Measurements from ENCODE around the gene MYMX. TPM values are rescaled to one million over a fixed set of nuclear protein-coding genes. Genes with fewer than 3 reads are reported as not detected.

Gene MYMX
- total RNA-seq, 1 experiment from 2014 or later = not detected

DNA sequence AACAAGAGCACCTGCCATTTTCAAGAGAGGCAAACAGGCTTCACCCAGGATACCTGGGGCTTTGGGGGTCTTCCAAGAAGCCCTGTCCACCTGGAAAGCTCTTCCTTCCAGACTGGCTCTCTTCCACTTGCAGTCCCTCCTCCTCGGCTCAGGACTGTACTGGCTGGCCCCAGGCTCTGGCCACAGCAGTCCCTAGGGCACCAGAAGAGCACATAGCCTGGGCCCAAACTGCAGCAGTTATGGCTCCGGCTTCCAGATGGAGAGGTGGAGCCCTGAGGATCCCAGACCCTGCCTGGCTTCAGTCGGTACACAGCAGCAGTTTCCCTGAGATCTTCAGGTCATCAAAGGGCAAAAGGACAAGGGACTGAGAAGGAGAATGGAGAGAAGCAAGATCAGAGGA, 42.2 kb downstream of the MYMX start:
- ATAC-seq (no peak), DNase-seq (ENCODE audit: low read depth, low spot score) (no peak)
- no TSS peak for BruUV-seq (replicated peaks)
- ChIA-PET CTCF (no interaction called here), RAD21 (ENCODE audit: low non-redundant PET in 1 of 2, low total read pairs in 2 of 2, uncharacterized antibody in 2 of 2, unreplicated experiment in 2 of 2) (no interaction called here), POLR2A (no interaction called here)
- Histone ChIP-seq H3K9me2 (ENCODE audit: insufficient read depth) (no peaks in the 10 kb centered on the region), H3K27me3 (ENCODE audit: insufficient read depth, low read length) (no peaks in the 10 kb centered on the region), H3K27ac (ENCODE audit: low read depth, low read length) (no peak overlapping the region), H3K9me3 (ENCODE audit: control insufficient read depth in 1 of 2, insufficient read depth in 1 of 2, low read depth in 1 of 2, low read length in 2 of 2) (no peaks in the 10 kb centered on the region), H4K20me1 (ENCODE audit: insufficient read depth) (peaks cover 11% of the 10 kb centered on the region; the same call in 1 of the 2 replicates), H3K9ac (ENCODE audit: low read length) (no peak overlapping the region), H3K4me3 (replicated peaks in 1 of 2; ENCODE audit: low read depth in 1 of 2, low read length in 2 of 2) (no peak overlapping the region), H2AFZ (ENCODE audit: low read depth, low read length, poor library complexity, severe bottlenecking) (no peak overlapping the region), H3K79me2 (ENCODE audit: insufficient read depth, low read length) (peaks cover 27% of the 10 kb centered on the region), H3K4me2 (ENCODE audit: low read length) (no peak overlapping the region), H3K4me1 (ENCODE audit: control insufficient read depth in 1 of 2, insufficient read depth in 2 of 2, low read length in 2 of 2) (peaks cover 3 to 29% of the 10 kb centered on the region in 2 experiments), H3K36me3 (ENCODE audit: control insufficient read depth in 1 of 2, insufficient read depth in 2 of 2, low read length in 2 of 2) (peaks cover 6 to 18% of the 10 kb centered on the region in 2 experiments; a peak in 3 of 4 replicates)
- TF ChIP-seq SP1 (IDR thresholded peaks at IDR 0.05; ENCODE audit: low read depth) = no peak
- no peak for TF ChIP-seq CBX3 (IDR thresholded peaks at IDR 0.05; ENCODE audit: low read depth)
- TF ChIP-seq ZNF274 (IDR thresholded peaks at IDR 0.05; ENCODE audit: low read depth, low read length) = no peak
- TF ChIP-seq, protein P1, sequence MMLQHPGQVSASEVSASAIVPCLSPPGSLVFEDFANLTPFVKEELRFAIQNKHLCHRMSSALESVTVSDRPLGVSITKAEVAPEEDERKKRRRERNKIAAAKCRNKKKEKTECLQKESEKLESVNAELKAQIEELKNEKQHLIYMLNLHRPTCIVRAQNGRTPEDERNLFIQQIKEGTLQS (IDR thresholded peaks at IDR 0.05) = no peak
- no peak for TF ChIP-seq EZH2phosphoT487 (IDR thresholded peaks at IDR 0.05; ENCODE audit: borderline replicate concordance)
- no peak for TF ChIP-seq TCF7L2 (IDR thresholded peaks at IDR 0.05; ENCODE audit: borderline replicate concordance, extremely low read depth, insufficient read depth, insufficient read length)
- no peak for TF ChIP-seq SIN3A (IDR thresholded peaks at IDR 0.05; ENCODE audit: low read depth)
- TF ChIP-seq RAD21 (IDR thresholded peaks at IDR 0.05; ENCODE audit: low read depth) = no peak
- intact Hi-C loops (cut with micrococcal nuclease) = no loop called here

DNA sequence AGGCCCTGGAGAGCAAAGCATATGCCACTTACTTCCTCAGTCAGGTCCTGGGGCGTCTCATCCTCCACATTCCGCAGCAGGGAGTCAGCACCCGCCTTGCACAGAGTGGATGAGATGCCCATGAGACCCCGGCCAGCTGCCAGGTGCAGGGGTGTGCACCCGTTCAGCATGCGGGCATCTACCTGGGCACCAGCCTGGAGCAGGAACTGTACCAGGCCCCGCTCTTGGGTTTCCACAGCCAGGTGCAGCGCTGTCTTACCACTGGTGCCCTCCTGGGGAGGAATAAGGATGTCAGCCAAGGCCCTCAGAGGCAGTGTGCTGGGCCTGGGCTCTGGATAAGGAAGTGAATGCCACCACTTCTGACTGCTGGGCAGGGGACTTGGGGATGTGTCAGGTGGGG, 43.3 kb downstream of the MYMX start:
- Histone ChIP-seq H3K9me3 (ENCODE audit: control insufficient read depth in 1 of 2, insufficient read depth in 1 of 2, low read depth in 1 of 2, low read length in 2 of 2) (no peaks in the 10 kb centered on the region), H2AFZ (ENCODE audit: low read depth, low read length, poor library complexity, severe bottlenecking) (no peak overlapping the region), H3K4me1 (ENCODE audit: control insufficient read depth in 1 of 2, insufficient read depth in 2 of 2, low read length in 2 of 2) (peaks cover 10 to 39% of the 10 kb centered on the region in 2 experiments), H3K27ac (ENCODE audit: low read depth, low read length) (no peak overlapping the region), H3K4me2 (ENCODE audit: low read length) (no peak overlapping the region), H3K9ac (ENCODE audit: low read length) (no peak overlapping the region), H3K9me2 (ENCODE audit: insufficient read depth) (no peaks in the 10 kb centered on the region), H4K20me1 (ENCODE audit: insufficient read depth) (peaks cover 7% of the 10 kb centered on the region; the same call in 1 of the 2 replicates), H3K27me3 (ENCODE audit: insufficient read depth, low read length) (no peaks in the 10 kb centered on the region), H3K4me3 (replicated peaks in 1 of 2; ENCODE audit: low read depth in 1 of 2, low read length in 2 of 2) (no peak overlapping the region), H3K79me2 (ENCODE audit: insufficient read depth, low read length) (peaks cover 36% of the 10 kb centered on the region), H3K36me3 (ENCODE audit: control insufficient read depth in 1 of 2, insufficient read depth in 2 of 2, low read length in 2 of 2) (peaks cover 4 to 10% of the 10 kb centered on the region in 2 experiments; a peak in 2 of 4 replicates)
- CTCF ChIA-PET = no interaction called here
- POLR2A ChIA-PET = no interaction called here
- RAD21 ChIA-PET (ENCODE audit: low non-redundant PET in 1 of 2, low total read pairs in 2 of 2, uncharacterized antibody in 2 of 2, unreplicated experiment in 2 of 2) = no interaction called here
- intact Hi-C loops (cut with micrococcal nuclease) = no loop called here
- ATAC-seq = no peak
- no TSS peak for BruUV-seq (replicated peaks)
- TF ChIP-seq YY1 (IDR thresholded peaks at IDR 0.05; ENCODE audit: extremely low read depth, insufficient replicate concordance, low read depth, low read length) (no peak), RAD21 (IDR thresholded peaks at IDR 0.05; ENCODE audit: low read depth) (no peak), CBX3 (IDR thresholded peaks at IDR 0.05; ENCODE audit: low read depth) (no peak), ZFX (IDR thresholded peaks at IDR 0.05) (no peak), MAX (IDR thresholded peaks at IDR 0.05) (no peak)
- no peak for DNase-seq (ENCODE audit: low read depth, low spot score)
